ENCODE results near the gene PRKAR1B.

PRKAR1B gene

DNA sequence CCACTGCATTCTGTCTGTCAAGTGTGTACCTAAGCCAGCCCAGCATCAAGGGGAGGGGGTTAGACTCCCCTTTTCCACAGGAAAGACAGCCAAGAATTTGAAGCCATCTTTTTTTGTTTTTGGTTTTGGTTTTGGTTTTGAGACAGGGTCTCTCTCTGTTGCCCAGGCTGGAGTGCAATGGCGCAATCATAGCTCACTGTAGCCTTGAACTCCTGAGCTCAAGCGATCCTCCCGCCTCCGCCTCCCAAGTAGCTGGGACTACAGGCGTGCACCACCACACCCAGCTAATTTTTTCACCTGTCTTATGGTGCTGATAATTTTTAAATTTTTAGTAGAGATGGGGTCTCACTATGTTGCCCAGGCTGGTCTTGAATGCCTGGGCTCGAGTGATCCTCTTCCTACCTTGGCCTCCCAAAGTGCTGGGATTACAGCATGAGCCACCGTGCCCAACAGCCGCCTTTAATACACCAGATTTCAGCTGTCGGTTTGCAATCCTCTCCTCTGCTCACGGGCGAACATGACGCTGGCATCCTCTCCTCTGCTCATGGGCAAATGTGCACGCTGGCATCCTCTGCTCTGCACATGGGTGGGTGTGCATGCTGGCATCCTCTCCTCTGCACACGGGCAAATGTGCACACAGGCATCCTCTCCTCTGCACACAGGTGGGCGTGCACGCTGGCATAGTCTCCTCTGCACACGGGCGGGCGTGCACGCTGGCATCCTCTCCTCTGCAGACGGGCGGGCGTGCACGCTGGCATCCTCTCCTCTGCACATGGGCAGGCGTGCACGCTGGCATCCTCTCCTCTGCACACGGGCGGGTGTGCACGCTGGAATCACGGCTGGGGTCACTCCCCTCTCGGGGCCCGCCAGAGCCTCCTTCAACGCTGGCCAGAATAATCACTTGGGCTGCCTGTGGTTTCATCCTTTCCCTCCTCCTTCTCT lies 151.4 kb downstream of the PRKAR1B start:
- DNase-seq (ENCODE audit: low read depth in 2 of 2, low spot score in 1 of 2), result no peak

- DNase-seq (ENCODE audit: low read depth in 2 of 2, low spot score in 1 of 2), result no peak
Observed at GRCh38 chr7:574661-575395, 152.3 kb downstream of the PRKAR1B start.

DNA sequence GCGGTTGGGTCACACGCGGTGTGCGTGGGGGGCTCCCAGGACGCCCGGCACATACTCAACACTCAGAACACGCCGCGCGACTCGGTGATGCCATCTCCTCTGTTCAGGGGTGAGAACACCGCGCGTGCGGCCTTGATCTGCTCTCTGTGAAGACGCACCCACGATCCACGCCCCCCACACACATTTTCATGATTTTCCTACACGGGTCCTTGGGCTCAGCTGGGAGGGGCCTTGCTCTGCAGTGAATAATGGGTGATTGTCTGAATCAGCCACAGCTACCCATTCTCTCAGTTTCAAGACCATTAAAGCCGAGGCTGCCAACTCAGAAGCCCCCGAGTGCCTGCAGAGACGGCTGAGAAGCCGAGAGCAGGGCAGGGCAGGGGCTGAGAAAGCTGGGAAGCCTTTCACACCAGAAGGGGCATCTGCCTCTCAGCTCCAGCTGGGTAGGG lies 153.1 kb downstream of the PRKAR1B start:
- no peak for DNase-seq (ENCODE audit: low read depth in 2 of 2, low spot score in 1 of 2)

DNA sequence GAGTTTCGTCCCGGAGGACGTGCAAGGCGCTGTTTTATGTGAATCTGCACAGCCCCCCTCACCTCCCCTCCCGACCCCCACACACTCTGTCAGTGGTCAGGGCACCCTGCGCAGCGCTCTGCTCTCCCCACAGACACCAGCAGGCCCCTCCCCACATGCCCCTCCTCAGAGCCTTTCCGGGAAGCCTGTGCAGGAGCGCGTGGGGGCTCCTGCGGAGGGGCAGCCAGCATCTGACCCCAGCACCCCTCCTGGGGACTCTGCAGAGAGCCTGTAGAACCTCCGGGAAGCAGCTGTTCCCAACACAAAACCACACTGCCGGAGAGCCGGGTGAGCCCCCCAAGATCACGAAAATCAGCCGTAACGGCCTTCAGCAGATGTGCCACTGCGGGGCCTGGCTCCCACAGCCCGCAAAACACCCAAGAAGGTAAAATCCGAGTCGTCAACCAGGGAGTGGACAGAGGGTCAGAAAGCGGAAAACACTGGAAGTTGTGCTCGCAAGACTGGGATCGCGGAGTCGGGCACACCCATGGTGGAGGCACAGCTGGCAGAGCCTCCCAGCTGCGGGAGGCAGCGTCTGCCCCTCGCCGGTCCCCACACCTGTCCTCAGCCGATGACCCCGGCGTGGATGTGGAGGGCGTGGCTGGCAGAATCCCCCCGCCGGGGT lies 153.7 kb downstream of the PRKAR1B start:
- no peak for DNase-seq (ENCODE audit: low read depth in 2 of 2, low spot score in 1 of 2)

DNA sequence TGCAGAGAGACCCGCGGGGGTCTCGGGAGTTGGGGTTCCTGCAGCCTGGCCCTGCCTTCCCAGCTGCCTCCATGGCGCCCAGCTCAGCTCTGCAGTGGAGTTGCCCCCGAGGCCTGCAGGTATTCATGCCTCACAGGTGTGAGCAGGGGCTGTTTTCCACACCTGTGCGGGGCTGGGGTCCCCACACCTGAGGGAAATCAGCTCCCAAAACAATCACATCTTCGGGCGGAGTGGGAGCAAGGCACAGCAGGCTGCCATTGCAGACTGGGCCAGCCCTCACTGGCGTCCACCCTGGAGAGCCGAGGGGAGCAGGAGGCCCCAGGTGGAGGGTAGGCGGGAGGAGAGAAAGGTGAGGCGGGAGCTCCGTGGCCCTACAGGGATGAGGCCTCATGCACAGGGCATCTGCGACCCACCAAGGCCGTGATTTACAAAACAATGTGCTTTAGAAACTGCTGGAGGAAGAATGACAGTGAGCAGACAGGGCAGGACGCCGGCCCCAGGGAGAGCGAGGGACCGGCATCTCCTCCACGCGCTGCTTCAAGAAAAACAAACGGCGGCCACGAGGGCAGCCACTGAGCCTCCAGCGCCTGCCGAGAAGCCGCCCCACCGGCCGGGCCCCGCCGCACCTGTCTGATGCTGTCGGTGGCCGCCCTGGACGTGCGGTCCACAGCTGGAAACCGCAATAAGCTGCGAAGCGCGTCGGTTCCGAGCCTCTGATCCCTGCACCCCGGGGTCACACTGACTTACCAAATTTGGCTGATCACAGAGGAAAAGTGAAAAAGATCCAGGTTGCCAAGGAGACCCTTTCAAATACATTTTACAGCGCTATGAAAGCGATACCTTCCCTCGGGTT lies 154.4 kb downstream of the PRKAR1B start:
- no peak for DNase-seq (ENCODE audit: low read depth in 2 of 2, low spot score in 1 of 2)

- no peak for DNase-seq (ENCODE audit: low read depth in 2 of 2, low spot score in 1 of 2)
Observed at GRCh38 chr7:571718-572415, 155.2 kb downstream of the PRKAR1B start.

DNA sequence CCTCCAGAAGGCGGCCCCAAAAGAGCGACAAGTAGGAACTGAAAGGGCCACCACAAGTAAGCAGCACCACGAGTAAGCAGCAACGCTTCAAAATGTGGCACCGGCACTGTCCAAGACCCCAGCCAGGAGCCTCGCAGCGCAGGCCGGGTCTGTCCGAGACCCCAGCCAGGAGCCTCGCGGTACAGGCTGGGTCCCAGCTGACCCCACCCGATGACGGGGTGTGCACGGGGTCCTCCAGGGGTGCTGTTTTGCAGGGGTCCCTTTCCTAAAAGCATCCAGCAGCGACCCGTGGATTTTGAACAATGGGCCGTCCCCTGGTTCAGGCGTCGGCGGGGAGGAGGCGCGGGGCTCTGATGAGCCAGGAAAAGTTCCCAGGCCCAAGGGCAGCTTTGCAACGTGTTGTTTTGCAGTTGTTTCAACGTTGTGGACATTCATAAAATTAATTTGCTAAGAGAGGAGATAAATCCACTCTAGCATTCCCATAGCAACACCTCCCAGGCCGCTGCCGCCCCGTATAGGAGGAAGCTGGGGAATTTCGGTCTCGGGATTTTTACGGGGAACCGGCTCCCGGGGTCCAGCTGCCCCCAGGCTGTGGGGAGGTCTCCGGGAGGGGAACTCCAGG lies 155.9 kb downstream of the PRKAR1B start:
- DNase-seq (ENCODE audit: low read depth in 2 of 2, low spot score in 1 of 2), result no peak

DNA sequence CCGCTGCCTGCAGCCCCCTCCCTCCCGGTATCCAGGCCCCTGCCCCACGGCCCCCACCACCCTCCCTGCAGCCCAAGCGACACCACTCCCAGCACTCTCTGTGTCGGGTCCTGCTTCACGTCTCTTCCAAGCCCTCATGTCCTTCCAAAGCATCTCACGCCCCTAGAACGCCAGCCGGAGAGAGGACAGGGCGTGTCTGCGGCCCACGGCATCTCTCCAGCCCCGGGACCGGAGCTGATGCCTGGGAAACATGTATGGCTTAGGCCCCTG lies 156.3 kb downstream of the PRKAR1B start:
- DNase-seq (ENCODE audit: low read depth in 2 of 2, low spot score in 1 of 2), result no peak

DNA sequence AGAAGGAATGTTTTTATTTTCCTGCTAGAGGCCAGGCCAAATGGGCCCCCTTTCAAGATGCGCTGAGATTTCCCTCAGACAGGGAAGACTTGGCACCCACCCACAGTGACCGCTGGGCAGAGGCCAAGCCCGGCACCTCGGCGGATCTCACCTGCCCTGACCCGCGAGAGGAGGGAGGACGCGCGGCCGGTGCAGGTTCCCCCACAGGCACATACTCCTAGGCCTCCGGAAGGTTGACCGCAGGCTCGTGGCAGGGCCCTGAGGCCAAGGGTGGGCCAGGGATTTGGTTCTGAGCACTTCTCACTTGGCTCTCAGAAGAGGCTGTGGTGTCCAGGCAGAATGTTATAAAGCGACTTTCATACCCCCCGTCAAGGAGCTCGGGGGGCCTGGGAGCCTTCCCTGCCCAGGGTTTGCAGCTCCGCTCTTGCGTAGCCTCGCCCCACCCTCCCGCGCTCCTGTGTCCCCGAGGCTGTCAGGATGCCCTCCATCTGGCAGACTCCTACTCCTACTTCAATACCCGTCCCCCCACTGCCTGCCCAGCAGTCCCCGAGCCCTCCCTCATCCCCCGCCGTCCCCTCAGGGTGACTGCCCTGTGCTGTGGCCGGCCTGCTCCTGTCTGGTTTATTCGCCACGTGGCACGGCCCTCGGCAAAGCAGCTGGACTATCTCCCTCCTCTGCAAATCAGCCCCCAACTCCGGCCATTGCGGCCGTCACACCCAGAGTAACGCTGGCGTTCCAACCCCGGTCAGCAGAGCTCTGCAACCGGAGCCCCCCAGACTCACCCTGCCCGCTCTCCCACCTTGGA lies 156.9 kb downstream of the PRKAR1B start:
- no peak for DNase-seq (ENCODE audit: low read depth in 2 of 2, low spot score in 1 of 2)

DNA sequence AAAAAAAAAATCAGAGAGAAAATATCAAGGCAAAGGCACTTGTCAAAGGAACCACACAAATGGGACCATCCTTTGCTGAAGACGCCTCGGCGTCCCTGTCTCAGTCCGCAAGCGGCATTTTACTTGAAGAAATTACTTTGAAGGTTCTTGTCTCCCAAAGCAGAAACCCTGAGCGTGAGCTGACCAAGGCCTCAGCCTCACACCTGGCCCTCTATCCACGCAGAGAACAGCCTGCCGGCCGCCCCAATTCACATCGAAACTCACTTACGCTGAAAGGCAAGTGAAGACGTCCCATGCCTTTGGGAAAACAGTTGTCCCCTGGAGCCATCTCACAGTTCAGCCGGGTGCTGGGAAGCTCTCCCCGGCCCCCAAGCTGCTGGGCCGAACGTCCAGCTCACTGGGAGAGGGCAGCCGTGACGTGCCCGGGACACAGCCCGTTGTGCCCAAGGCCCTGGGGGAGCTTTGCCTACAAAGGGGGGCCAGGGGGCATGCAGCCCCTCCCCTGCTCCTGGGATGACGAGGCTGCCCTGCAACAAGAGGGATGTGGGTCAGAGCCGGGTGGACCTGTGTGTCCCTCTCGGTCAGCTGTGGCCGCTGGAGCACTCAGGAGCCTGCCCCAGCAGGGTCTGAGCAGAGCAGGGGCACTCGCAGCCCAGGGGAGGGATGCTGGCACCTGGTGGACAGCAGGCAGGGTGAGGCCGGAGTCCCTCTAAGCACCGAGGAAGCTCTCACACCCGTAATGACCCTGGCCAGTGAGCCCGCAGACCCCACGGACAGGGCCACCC lies 157.8 kb downstream of the PRKAR1B start:
- DNase-seq (ENCODE audit: low read depth in 2 of 2, low spot score in 1 of 2), result no peak

DNA sequence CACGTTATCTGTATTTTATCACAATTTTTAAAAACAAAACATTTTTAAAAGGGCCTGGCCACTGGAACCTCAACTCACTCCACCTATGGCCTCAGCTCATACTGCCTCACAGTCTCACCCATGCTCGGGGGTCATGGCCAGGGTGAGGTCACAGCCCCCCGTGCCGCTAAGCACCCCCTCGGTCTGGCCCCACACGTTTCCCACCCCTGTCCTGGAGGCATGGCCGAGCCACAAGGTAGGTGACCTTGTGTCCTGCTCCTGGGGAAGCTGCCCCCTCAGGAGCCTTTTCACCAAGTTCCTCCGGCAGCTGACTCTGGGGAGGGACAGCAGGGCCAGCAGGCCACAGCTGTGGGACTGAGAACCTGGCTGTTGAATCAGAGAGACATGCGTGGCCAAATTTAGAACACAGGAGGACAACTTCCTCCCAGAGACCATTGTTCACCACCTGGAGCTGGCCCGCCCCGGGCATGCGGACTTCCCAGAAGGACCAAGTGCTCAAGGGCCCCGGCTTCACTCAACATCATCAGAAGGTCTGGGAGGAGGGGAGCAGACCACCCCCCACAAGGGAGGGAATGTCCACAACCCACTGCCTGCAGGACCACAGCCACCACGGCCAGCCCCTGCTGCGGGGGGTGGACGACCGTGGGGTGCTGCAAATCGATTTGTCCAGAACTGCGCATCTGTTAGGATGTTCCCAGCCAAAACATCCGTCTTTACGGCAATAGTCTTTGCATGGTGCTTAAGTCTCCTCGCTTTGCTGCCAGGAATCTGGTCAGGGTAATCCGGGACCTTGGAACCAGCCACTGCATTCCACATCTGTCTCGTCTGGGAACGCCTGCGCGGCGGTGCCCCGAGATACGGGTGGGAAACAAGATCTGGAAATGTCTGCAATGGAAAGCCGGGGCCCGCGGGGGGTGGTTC lies 158.8 kb downstream of the PRKAR1B start:
- DNase-seq (ENCODE audit: low read depth in 2 of 2, low spot score in 1 of 2), result no peak

DNA sequence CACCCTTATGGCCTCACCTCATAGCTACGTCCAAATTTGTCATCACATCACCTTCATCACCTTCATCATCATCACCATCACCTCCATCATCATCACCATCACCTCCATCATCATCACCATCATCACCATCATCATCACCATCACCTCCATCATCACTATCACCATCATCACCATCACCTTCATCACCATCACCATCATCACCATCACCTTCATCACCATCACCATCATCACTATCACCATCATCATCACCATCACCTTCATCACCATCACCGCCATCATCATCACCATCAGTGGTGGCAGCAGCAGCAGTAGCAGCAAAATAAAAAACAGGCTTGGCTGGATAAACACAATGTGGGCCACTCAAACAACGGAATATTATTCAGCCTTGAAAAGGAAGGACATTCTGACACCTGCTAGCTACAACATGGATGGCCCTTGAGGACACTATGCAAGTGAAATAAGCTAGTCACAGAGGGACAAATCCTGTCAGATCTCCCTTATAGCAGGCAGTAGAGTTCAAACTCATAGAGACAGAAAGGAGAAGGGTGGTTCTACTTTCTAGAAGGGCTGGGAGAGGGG lies 159.7 kb downstream of the PRKAR1B start:
- DNase-seq (ENCODE audit: low read depth in 2 of 2, low spot score in 1 of 2), result no peak

DNA sequence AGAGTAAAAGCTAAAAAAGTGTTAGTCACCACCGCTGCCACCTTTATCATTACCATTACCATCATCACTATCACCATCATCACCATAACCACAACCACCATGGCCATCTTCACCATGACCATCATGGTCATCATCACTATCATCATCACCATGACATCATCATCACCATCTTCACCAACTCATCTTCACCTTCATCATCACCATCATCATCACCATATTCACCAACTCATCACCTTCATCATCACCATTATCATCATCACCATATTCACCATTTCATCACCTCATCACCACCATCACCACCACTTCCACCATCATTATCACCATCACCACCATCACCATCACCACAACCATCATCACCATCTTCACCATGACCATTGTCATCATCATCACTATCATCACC lies 161.0 kb downstream of the PRKAR1B start:
- no peak for DNase-seq (ENCODE audit: low read depth in 2 of 2, low spot score in 1 of 2)

- DNase-seq (ENCODE audit: low read depth in 2 of 2, low spot score in 1 of 2), result no peak
Observed at GRCh38 chr7:564176-564865, 162.8 kb downstream of the PRKAR1B start.

GRCh38 chr7:563629-564170 lies 163.4 kb downstream of the PRKAR1B start:
- no peak for DNase-seq (ENCODE audit: low read depth in 2 of 2, low spot score in 1 of 2)
